ENCODE results near the gene SAMD4B. TPM values are rescaled to one million over a fixed set of nuclear protein-coding genes. Genes with fewer than 3 reads are reported as not detected.

The SAMD4B gene
- total and polyA plus RNA-seq, 2 experiments from 2014 or later, result 104 to 172 TPM

- Mint-ChIP-seq H3K27ac (no peak overlapping the region), H3K27me3 (ENCODE audit: insufficient read depth, low read depth, poor library complexity) (peaks cover 24% of the 10 kb centered on the region), H3K36me3 (ENCODE audit: low read depth) (no peaks in the 10 kb centered on the region), H3K4me3 (no peak overlapping the region), H3K9me3 (no peaks in the 10 kb centered on the region), H3K4me1 (peaks cover 7% of the 10 kb centered on the region)
- no peaks in the 10 kb centered on the region for H3K27me3 ChIP-seq (ENCODE audit: insufficient read depth)
- no peak for TF ChIP-seq EZH2phosphoT487 (IDR thresholded peaks at IDR 0.05; ENCODE audit: unreplicated experiment)
- no peak for TF ChIP-seq STAT1 (IDR thresholded peaks at IDR 0.05; ENCODE audit: unreplicated experiment)
- no peak for TF ChIP-seq CREB1 (CRISPR knock-in tag; IDR thresholded peaks at IDR 0.05; ENCODE audit: low read depth)
- no peak for TF ChIP-seq REST (IDR thresholded peaks at IDR 0.05; ENCODE audit: unreplicated experiment)
- no peak for TF ChIP-seq ZNF114 (CRISPR knock-in tag; IDR thresholded peaks at IDR 0.05)
- no peak for TF ChIP-seq ETS1 (IDR thresholded peaks at IDR 0.05)
- TF ChIP-seq POLR2AphosphoS5 (IDR thresholded peaks at IDR 0.05; ENCODE audit: low read depth), result no peak
- TF ChIP-seq JUNB (IDR thresholded peaks at IDR 0.05; ENCODE audit: unreplicated experiment), result no peak
- no peak for TF ChIP-seq ZNF462 (CRISPR knock-in tag; IDR thresholded peaks at IDR 0.05)
- no peak for TF ChIP-seq NANOG (IDR thresholded peaks at IDR 0.05; ENCODE audit: borderline replicate concordance)
- no peak for TF ChIP-seq EZH2 (IDR thresholded peaks at IDR 0.05; ENCODE audit: low read depth, unreplicated experiment)
- no peak for TF ChIP-seq CTCF (conservative IDR thresholded peaks at IDR 0.05; ENCODE audit: low read depth in 2 of 2)
- H3K4me1 ChIP-seq (ENCODE audit: insufficient read depth), result peaks cover 4% of the 10 kb centered on the region; the same call in 1 of the 2 replicates
- no peak overlapping the region for H3K4me2 ChIP-seq
- H3K79me2 ChIP-seq (replicated peaks; ENCODE audit: insufficient read depth), result peaks cover 6% of the 10 kb centered on the region; the same call in 1 of the 2 replicates
- no peak overlapping the region for H3K27ac ChIP-seq (ENCODE audit: low read depth)
- DNase-seq (ENCODE audit: low spot score) (no peak), ATAC-seq (no peak)
- no peak overlapping the region for H3K4me3 ChIP-seq
- no peaks in the 10 kb centered on the region for H3K36me3 ChIP-seq (ENCODE audit: insufficient read depth)
- no peaks in the 10 kb centered on the region for H3F3A ChIP-seq (replicated peaks; ENCODE audit: low read depth)
- H3K9me2 ChIP-seq (ENCODE audit: insufficient read depth), result no peaks in the 10 kb centered on the region
- no peaks in the 10 kb centered on the region for H4K20me1 ChIP-seq (replicated peaks; ENCODE audit: insufficient read depth)
- no peak overlapping the region for H2AFZ ChIP-seq
Observed at GRCh38 chr19:39336483-39336882, 5.7 kb upstream of the SAMD4B start.

Measured in GM23338 (cell line).